Erythroblast (primary cell): ENCODE results near the gene TMEM271.
"Not testable (repeated sequence)": the region's sequence is repeated elsewhere in the genome, so short reads cannot be mapped to it uniquely, and the experiment has no call there.

Experiments used
- DNase-seq, 2 experiments: peaks; one replicate each; lab custom pipeline; 2025; lab: John Stamatoyannopoulos, UW
- GATA1 ChIP-seq: IDR thresholded peaks from 2 replicates; pipeline ENCODE4 v1.6.1; 2011; ENCODE audit warnings: low read depth, mild to moderate bottlenecking, control low read depth, low read length, moderate library complexity
- POLR2A ChIP-seq: IDR thresholded peaks from 2 replicates; pipeline ENCODE4 v1.6.1; 2011; ENCODE audit warnings: mild to moderate bottlenecking, low read length

The TMEM271 gene

DNA sequence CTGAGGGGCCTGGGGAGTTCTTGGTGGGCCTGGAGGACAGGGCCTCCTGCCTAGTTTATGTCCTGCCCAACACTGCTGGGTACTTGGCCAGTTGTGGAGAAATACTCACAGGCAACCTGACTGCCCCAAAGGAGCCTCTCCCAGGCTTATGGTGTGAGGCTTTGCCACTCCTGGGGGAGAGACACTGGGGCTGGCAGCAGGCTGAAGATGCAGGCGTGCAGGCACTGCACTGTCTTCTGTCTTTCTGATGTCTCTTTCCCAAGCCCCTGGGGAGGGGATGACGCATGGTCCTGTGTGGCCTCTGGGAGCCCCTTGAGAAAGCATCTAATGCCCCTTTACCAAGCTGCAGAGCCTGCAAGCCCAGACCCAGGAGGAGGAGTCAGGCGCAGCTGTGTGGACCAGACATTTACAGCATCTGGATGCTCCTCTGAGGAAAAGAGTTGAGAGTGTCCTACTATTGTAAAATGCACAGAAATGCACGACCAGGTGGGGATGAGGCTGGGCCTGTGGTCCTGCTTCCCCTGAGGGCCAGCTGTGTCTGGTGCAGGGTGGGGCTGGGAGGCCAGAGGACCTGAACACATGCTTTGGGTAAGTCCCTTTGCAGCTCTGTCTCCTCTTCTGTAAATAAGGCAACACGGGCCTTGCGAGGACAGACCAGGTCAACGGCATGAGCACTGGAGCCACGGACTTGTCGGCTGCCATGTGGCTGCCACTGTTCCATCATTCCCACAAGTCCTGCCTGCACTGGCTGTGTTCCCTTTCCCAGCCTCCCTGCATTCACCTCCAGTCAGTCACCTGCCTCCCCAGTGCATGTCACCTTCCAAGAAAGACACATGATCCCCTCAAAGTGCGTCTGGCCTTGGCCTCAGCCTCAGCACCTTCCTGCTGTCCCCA is 8.4 kb downstream of the TMEM271 start:
- no peak for DNase-seq
- TF ChIP-seq POLR2A, result no peak
- TF ChIP-seq GATA1, result no peak

DNA sequence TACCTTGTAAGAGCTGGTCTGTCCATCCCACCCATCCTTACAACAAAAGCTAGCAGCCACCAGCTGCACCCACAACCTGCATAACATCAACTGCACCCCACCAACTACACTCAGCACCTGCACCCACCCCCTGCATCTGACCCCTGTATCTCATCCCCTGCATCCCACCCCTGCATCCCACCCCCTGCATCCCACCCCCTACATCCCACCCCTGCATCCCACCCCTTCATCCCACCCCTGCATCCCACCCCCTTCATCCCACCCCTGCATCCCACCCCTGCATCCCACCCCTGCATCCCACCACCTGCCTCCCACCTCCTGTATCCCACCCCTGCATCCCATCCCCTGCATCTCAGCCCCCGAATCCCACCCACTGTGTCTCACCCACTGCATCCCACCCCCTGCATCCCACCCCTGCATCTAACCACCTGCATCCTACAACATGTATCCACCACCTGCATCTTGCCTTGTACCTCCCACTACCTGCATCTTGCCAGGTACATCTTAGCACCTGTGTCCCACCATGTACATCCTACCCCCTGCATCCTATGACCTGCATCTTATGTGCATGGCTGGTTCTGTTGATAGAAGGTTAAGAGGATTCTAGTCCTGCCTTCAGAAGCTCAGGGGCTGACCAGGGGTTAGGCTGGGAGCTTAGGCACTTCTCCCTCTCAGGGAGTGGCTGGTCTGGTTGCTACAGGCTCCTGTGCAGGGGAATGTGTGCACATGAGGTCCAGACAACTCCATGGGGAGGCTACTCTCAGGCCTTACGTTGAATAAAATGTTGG is 9.4 kb downstream of the TMEM271 start:
- no peak for TF ChIP-seq GATA1
- TF ChIP-seq POLR2A, result no peak
- peak; percentile 8 to 23 for DNase-seq

DNA sequence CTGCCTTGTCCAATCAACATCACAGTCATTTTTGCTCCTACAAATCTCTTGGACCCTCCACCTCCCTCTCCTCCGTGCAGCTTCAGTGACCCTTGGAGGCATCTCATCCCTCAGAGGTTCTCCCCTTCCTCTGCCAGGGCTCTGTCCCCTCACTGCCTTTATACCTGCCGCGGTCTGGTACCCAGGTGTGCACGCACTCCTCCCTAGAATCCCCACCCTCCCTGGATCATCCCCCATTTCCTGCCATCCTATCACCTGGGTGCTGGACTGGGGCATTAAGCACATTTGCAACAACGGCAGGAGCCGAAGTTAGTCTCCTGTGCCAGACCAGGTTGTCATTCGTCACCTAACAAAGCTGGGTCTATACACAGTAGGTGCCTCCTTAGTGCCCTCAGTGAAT is 10.1 kb downstream of the TMEM271 start:
- DNase-seq, result no peak
- no peak for TF ChIP-seq POLR2A
- TF ChIP-seq GATA1, result no peak

DNA sequence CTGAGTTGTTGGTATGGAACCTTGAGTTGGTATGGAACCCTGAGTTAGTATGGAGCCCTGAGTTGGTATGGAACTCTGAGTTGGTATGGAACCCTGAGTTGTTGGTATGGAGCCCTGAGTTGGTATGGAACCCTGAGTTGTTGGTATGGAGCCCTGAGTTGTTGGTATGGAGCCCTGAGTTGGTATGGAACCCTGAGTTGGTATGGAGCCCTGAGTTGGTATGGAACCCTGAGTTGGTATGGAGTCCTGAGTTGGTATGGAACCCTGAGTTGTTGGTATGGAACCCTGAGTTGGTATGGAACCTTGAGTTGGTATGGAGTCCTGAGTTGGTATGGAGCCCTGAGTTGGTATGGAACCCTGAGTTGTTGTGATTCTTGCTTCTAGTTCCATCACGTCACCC is 10.5 kb downstream of the TMEM271 start:
- DNase-seq, result not testable (repeated sequence)

DNA sequence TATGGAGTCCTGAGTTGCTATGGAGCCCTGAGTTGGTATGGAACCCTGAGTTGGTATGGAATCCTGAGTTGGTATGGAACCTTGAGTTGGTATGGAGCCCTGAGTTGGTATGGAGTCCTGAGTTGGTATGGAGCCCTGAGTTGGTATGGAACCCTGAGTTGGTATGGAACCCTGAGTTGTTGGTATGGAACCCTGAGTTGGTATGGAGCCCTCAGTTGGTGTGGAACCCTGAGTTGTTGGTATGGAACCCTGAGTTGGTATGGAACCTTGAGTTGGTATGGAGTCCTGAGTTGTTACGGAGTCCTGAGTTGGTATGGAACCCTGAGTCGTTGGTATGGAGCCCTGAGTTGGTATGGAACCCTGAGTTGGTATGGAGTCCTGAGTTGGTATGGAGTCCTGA is 13.6 kb downstream of the TMEM271 start:
- DNase-seq, result not testable (repeated sequence)

DNA sequence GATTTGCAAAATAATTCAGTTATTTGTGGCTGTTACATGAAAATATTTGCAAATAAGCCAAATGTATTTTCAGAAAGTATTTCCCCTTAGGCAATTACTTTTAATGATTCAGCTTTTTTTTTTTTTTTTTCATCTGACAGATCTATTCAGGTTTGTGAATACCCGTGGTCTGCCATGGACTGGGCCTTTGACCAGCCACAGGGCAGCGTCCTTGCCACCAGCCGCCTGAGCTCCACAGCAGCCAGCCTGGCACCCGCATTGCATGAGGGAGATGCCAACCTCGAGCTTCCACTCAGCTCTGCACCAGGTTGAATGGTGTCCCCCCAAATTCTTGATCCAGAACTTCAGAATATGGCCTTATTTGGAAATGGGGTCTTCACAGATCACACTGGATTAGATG is 14.7 kb downstream of the TMEM271 start:
- DNase-seq, result no peak
- TF ChIP-seq POLR2A (no peak), GATA1 (no peak)

DNA sequence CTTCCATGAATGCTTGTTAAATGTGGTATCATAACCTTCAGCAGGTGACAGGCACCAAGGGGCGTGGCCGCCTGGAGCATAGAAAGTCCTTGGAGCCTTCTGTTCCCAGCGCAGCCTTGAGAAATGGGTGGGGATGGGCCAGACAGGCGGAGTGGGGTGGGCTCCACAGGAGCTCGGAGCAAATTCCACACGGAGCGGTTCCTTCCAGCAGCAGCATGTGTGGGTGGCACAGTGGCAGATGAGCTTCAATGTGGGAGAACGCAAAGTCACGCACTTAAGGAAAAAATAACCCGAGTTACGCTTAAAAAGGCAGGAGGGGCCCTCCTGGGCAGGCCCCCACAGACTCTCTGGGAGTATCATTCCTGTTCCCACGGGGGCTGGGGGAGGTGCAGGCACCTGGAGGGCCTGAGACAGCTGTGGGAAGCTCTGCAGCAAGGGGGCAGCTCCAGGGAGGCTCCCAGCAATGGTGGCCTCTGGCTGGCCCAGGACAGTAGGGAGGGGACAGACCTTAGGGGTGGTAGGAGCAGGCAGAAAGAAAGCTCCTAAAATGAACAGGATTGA is 15.3 kb downstream of the TMEM271 start:
- TF ChIP-seq POLR2A, result no peak
- TF ChIP-seq GATA1, result no peak
- no peak for DNase-seq

DNA sequence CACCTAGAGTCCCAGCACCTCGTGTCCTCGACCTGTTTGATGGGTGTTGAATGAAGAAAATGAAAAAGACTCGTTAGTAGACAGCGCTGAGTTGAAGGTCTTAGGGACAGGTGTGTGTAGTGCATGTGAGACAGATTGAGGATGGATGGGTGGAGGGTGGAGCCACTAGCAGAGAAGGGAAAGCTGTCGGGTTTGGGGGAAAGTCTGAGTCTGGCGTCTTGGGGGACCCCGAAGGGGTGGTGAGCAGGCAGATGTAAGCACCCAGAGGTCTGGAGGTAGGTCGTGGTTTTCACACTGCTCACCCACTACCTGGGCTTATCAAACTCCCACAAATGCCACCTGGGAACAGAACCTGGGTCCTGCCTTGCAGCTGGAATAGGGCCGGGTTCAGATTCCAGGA is 16.0 kb downstream of the TMEM271 start:
- TF ChIP-seq GATA1 (no peak), POLR2A (no peak)
- DNase-seq, result no peak

DNA sequence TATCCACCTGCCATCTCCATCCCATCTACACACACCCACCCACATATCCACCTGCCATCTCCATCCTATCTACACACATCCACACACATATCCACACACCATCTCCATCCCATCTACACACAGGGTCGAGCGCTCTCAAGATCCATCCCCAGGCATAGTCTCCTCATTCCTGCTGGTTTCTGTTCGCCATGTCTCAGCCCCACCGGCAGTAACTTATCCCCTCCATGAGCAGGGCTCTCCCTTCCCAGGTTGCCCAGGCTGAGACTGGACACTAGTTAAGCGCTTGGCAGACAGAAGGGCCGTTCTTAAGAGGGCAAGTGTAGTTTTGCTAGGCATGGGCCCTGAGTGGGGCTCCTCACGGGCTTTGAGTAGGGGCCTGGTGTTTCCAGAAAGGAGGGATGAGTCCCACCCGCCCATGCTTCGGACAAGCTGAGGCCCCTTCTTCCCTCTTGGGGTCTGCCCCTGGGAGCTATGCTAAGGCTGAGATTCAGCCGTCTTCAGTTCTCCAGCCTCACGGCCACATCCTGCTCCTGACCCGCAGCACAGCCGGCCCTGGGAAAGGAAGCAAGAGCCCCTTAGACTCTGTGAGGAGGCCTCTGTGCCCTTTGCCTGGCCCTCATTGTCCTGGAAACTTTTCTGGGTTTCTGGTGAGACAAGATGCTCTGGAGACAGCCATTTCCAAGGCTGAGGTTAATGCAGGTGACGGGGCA is 20.4 kb downstream of the TMEM271 start:
- TF ChIP-seq POLR2A (no peak), GATA1 (no peak)

DNA sequence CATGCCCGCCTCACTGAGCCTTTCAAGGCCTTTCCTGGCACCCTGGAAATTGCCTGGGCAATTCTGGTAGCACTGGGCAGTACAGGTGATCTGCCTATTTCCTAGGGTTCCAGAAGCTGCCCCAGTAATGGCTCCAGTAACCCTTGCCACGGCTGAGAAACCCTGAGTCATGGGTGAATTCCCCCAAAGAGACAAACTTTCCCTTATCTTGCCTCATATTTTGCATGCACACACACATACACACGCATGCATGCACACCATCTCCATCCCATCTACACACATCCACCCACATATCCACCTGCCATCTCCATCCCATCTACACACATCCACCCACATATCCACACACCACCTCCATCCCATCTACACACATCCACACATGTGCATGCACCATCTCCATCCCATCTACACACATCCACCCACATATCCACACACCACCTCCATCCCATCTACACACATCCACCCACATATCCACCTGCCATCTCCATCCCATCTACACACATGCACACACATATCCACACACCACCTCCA is 21.2 kb downstream of the TMEM271 start:
- not testable (repeated sequence) for DNase-seq

More for the DNA sequence above, 20.4 kb downstream of the TMEM271 start:
- DNase-seq, result no peak

DNA sequence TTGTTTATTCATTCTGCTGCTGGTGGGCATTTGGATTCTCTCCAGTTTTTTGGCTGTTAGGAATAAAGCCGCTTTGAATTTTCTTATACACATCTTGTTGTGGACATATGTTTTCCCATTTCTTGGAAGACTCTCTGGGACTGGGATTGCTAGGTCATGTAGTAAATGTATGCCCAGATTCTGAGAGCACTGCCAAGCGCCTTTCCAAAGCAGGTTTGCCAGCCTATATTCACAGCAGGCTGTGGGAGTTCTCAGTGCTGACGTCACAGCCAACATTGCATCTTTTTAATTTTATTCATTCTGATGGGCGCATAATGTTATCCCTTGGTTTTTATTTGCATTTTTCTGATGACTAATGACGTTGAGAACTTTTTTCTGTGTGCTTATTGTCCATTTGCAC is 24.1 kb downstream of the TMEM271 start:
- TF ChIP-seq GATA1 (no peak), POLR2A (no peak)
- no peak for DNase-seq

DNA sequence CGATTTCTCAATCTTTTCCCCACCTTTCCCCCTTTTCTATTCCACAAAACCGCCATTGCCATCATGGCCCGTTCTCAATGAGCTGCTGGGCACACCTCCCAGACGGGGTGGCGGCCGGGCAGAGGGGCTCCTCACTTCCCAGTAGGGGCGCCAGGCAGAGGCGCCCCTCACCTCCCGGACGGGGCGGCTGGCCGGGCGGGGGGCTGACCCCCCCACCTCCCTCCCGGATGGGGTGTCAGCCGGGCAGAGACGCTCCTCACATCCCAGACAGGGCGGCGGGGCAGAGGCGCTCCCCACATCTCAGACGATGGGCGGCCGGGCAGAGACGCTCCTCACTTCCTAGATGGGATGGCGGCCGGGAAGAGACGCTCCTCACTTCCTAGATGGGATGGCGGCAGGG is 25.8 kb downstream of the TMEM271 start:
- not testable (repeated sequence) for DNase-seq

DNA sequence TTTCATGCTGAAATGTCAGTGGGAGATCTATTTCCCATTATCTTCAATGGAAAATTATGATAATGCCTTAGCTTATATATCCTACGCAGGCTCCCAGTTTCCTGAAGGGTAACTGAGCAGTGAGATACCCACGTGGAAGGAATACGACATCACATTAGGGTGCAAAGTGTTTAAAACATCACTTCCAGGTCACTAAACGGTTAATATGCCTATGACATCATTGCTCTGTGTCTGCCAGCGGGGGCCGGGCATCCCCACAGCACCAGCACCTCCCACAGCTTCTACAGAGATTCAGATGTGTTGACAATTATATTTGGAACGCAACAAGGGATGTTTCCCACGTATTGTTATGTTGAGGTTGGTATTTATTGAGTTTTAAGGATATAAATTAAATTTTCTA is 27.1 kb downstream of the TMEM271 start:
- TF ChIP-seq GATA1 (no peak), POLR2A (no peak)

DNA sequence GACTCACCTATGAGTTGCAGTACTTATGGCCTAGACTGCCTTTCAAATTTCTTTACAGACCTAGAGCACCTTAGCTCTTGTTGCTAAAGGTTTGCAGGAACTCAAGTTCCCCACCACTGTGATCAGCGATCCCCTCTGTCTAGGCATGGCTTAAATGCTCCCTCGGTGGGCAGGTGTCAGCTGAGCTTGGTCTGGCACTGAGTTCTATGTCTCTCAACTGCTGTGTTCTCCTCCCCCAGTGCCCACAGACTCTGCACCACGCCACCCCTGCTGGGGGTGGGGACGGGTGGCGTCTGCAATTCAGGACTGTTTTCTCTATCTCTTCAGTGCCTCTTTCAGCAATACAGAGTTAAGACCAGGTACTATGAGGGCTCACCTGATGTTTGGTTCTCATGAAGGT is 30.5 kb downstream of the TMEM271 start:
- TF ChIP-seq GATA1 (no peak), POLR2A (no peak)
- DNase-seq, result no peak

More for the DNA sequence above, 27.1 kb downstream of the TMEM271 start:
- no peak for DNase-seq
